CD4-positive, alpha-beta T cell treated with Interleukin-6 at 100 ng/mL for 8 hours (primary cell): ENCODE data around the gene CEP112.

ENCODE experiments used
- DNase-seq: peaks from one replicate; pipeline ENCODE4 v3.0.0-alpha.2; 2020; ENCODE audit warnings: mixed read lengths, low spot score

The CEP112 gene

DNA sequence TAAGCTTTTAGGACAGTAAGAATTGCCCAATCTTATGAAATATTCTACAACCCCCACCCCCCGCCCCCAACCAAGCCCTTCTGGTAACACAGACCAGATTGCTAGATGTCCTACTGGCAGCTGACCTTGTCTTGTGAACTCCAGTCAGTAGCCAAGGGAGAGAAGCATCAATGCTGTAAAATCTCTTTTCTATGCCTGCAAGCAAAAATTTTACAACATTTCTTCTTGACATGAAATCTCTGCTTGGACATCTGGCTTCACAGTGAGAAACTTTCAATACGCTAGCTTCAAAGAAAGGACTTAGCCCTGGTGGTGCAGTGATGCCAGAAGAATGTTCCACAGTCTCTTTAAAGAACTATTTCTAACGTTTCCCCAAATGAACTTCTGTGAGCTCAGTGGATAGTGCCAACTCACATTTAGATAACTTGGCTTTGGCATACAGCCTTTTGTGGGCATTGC, 461.2 kb downstream of the CEP112 start:
- no peak for DNase-seq

DNA sequence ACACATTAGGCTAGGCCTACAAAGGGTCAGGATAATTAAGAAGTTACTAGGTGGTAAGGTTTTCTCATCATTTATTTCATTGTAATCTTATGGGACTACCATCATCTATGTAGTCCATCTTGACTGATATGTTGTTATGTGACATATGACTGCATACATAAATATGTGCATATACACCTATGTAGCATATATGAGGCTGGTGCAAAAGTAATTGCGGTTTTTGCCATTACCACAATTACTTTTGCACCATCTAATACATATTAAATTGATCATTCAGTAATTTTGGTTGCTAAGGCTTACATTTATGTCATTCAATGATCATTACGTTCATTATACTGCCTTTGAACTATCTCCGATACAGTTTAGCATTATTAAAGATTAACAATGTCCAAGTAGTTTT, 462.7 kb downstream of the CEP112 start:
- DNase-seq: no peak

DNA sequence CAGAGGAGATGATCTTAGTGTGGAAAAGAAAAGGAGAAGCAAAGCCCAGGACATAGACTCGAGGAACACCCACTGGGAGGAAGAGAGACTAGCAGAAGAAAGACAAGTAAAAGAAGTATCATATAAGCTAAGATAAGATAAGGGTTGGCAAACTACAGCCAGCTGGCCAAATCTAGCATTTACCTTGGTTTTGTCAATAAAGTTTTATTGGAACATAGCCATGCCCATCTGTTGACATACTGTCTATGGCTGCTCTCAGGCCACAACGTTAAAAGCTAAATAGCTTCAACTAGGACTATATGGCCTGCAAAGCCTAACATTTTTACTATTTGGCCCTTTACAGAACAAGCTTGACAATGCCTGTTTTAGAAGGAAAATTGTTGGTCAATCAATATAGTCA, 464.1 kb downstream of the CEP112 start:
- no peak for DNase-seq

DNA sequence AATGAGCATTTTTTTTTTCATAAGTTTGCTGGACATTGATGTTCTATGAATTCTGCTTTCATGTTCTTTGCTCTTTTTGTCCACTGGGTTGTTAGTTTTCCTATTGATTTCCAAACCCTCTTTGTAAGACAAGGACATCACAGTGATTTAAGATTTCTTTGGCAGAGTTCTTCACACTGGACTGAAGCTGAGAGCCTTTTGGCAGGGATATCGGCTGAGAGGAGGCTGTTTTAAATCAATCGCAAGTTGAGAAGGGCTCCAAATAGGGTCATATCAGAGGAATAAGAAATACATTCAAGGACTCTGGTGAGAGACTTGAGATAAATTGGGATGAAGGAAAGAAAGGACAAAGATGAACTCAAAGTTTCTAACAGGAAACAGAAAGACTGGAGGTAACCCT, 464.7 kb downstream of the CEP112 start:
- no peak for DNase-seq

DNA sequence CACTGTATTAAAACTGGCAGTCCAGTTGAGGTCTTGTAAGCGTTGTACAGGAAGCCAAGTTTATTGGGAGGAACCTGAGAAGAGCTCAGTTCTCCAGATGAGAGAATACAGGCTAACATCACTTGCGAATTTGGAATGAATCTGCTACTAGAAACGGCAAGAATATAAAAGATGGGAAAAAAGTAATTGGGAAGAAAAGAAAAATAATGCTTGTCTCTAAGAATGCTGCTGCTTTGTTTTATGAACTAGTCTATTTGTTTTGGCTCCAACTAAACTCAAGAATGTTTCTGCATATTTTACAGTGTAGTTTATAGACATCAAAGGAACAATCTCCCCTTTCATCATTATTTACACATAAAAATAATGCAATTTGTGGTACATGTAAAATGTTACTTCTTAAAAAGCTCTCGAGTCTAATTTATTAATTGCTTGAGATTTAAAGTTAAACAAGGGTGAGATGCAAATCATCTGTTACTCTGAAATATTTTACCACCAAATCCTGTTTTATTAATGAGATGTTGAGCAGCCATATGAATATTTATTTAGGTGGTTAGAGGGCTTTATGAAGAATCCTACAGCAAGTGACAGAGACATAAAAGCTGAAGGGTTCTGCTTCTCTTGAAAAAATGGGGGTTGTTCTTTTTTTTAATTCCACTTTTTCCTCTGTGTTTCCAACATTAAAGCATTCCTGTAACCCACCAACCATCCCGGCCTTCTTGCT, 468.3 kb downstream of the CEP112 start:
- no peak for DNase-seq

DNA sequence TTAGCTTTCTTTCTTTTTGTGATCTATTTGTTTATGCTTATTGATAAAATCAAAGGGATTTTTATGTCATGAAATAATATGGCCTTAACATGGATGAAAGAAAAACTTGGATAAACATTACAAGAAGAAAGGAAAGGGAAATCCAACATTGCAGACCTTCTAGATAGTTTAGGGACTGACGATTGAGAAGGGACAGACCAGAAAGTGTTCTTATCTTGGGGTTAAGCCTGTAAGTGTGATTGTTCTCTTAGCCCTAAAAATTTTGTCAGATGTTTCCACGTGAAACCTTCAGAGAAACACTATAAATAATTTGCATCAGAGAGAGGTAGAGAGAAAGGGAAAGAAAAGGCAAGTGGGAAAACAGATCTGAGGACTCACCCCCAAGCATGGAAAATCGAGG, 473.3 kb downstream of the CEP112 start:
- no peak for DNase-seq

DNA sequence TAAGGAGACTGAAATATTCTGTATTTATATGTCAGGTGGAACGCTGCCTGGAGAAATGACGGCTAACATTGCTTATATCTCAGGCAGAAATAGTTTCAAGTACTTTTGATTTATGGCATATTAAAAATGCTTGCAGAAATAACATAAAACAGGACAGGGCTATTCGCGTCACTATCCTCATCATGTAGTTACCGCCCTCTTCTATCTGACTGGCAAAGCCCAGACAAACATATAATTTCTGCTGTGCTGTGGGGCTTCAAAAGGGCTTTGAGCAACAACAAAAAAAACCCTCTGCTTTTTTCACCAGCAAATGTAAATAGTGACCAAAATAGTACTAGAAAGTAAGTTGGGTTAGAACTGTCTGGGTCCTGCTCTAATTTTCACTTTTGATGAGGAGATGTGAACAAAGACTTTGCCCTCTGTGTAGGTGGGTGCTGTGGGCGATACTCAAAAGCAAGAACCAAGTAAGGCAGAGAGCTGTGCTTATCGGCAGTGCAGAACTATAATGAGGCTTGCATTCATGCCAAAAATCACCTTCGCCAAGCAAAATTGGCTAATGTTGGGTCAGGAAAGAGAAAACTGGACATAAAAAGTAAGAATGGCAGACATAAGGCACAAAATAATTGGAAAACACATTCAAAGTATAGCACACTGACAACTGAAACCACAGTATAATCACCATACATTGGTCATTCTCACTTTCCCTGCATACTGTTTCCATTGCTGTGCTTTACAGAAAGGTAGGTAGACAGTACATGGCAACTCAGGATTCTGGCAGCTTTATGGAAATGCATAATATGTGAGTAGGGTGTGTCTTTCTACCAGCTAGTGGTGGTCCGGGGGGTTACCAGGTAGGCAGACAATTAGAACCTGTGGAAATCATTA, 479.3 kb downstream of the CEP112 start:
- no peak for DNase-seq

DNA sequence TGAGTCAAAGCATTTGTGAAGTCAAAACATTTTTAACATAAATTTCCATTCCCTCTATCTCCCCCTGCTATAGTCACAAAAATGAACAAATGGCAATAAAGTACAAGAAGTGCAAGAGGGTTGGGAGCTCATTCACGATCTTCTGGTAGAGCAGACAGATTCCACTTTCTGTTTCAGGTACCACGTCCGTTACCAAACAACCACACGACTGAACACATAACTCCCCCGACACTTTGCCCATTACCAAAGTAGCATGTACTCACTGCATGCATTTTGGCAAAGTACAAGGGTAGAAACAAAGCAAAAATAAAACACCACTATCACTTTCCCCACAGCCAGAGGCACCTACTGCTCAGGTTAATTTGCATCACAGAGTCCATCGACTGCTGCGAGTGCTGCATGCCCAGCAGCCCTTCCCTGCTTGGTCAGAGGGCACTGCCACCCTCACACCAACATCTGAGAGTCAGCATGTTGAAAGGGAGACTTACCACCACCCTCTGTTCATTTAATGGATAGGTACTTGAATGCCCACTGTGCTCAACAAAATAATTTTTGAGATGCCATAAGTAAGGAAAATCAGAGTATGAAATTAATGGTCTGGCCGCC, 480.2 kb downstream of the CEP112 start:
- no peak for DNase-seq

DNA sequence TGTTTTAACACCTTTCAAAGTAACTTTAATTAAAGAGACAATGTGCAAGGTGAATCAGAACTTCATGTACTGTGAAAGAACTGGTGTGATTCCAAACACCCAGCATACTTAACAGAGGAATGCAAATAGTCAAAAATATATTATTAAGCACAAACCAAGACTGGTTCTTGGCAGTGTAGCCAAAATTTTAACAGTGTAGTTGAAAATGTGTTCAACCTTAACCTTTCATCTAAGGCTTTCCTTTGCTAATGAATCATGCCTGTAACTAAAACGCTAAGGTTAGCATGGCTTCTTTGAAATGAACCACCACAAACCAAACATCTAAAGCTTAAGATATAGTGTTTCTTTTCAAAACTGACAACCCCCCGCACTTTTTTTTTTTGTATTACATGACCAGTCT, 484.2 kb downstream of the CEP112 start:
- no peak for DNase-seq

DNA sequence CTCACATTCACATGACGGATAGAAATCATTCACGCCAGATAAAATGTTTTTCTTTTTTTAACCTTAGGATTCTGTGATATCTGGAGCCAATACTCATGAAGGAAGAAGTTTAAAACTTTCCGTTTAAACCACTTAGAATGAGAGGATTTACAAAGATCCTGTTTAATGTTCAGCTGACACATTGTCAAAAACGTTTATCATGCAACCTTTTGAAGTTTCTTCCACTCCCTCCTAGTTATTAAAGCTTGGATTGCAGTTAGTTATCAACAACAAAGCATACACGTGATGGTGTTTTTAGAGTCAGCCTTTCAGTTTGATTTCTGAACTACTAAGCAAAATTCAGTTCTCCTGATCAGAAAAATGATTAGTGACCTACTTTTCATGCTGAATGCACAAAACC, 487.2 kb downstream of the CEP112 start:
- no peak for DNase-seq

DNA sequence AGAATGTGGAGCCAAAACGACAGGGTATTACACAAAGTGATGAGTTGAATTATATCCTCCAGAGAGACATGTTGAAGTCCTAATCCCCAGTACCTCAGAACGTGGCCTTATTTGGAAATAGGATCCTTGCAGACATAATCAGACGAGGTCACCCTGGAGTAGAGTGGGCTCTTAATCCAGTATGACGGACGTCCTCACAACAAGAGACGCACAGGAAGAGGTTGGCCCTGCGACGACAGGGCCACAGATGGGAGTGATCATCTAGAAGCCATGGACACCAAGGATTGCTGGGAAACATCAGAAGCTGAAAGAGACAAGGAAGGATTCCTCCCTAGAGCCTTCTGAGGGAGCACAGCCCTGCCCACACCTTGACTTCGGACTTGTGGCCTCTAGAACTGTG, 488.0 kb downstream of the CEP112 start:
- no peak for DNase-seq

DNA sequence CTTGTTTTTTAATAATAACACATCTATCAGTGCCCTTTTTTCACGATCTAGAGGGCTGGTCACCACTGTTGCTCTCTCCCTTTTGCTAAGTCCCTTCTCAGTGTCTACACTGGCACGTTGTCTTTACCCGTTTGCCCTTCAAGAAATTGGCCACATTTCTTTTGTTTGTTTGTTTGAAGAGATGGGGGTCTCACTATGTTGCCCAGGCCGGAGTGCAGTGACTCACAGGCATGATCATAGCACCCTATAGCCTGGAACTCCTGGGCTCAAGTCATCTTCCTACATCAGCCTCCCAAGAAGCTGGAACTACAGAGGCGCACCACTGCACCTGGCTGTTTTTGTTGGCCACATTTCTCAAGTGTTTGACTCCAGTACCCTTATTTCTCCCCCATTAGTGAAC, 492.5 kb downstream of the CEP112 start:
- DNase-seq: no peak

DNA sequence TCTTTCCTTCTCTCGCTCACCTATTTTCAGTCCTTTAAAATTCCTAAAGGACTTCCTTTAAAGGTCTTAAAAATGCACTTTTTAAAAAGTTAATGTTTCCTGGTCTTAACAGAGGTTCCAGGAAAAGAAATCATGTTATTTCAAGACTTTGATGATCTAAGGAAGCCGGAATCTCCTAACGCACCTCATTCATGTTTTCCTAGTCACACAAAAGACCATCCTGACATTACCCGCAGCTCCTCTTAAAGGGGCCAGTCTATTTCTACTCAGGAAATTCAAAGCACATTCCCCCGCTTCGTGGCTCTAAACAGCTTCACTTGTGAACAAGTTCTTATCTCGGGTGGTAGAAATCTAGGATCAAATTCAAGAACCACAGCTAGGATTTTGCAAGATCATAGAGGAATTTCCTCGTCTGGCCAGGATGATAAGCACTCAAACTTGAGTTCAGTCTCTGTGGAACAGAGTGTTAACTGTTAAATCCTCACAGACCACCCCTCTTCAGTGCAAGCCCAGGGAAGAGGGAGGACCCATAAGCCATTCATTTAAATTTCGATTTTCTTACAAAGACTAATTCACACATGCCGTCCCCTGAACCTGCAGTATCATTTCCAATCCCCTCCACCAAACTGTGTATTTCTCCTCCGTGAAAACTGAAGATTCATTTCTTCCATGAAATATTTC, 493.4 kb downstream of the CEP112 start:
- DNase-seq: no peak

DNA sequence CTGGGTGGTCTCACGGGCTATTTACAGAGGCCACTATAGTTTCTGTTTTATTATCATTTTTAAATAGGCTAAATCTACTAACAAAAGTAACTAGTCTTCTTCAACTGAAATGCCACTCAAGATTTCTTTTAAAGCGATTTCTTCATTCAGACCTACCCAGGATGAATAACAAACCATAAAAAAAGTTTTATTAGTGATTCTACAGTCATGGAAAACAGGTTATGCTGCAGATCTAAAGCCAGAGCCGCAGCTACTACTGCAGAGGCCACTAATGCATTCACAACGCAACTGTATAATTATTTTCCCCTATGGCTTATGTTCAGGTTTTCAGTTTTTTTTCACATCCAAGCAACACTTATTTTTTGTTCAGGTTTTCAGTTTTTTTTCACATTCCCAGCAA, 494.3 kb downstream of the CEP112 start:
- no peak for DNase-seq

DNA sequence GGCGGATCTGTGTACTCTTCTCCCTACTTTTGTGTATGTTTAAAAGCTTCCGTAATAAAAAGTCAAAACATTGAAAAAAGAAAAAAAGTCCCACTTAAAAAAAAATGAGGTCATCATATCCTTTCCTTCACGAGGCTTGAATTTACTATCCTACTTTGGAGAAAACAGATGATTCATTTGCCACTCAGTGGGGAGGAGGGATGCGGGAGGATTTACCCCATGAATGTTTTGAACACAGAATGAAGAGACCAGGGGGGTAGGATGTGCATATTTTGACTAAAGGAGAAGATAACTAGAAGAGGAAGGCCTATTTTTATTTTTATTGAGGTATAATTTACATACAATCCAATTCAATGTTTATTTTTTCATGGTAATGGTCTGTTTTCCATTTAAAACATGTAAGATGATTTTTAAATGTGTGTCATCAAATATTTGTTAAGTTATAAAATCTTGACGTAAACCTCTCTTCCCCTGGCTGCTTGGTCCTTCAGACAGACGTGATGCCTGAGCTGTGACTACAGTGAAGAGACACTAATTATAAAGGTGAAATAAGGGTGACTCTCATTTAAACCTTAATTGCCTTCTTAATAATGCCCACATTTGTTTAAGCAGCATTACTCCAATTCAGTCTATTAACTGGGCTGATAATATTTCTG, 495.1 kb downstream of the CEP112 start:
- DNase-seq: no peak

DNA sequence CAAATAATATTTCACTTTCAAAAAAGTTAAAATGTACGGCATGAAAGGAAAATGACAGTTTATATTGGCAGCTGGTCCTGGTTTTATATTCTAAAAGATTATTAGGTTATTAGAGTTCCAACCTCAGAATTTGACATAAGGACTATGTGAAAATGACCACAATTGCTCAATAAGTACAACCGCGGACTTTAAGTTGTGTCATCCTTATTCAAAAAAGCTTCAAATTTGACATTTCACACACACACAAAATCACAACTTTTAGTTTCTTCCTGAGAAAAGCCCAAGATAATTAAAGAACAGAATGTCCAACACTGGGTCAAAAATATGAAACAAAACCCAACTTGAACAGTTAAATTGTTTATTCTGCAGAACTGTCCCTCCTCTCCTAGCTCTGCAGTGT, 497.3 kb downstream of the CEP112 start:
- DNase-seq: no peak

DNA sequence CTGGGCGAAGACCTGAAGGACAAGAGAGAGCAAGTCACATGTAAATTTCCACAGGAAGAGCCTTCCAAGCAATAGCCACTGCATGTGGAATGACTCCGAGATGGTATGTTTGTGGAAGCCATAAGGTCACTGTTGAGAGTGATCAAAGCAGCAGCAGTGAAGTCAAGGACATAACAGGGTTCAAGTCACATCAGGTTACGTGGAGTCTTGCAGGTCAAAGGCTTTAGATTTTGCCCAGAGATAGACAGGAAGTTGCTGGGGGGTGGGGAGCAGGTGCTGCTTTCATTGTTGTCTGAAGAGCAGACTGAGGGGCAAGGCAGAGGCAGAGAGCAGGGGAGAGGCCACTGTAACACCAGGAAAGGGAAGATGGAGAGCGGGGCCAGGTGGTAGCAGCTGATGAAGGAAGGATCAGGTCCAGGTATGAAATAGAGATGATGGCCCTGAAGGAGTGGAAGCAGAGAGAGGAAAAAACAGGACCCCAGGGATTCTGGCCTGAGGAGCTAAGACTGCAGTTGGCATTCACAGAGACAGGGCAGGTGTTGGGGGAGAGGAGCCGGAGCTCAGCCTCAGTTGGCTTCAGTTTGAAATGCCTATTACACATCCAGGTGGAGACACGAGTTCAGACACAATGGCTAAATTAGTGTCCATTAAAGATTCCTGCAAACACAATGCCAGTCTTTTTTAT, 501.2 kb downstream of the CEP112 start:
- no peak for DNase-seq

DNA sequence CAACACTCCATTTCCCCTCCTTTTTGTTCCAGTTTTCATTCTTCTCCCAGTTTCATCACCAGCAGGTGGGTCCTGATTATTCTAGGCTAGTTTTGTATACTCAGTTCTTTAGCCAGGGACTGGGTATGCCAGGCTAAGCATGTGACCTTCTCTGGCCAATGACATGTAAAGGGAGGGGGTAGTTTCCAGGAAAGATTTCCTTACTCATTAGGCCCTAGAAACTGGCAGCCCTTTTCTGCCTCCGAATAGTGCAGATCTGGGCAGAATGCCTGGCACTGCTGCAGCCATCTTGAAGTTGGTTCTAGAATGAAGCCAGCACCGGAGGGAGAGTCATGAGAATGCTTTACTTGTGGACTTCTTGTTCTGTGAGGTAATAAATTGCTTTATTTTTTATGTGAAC, 503.6 kb downstream of the CEP112 start:
- DNase-seq: no peak

DNA sequence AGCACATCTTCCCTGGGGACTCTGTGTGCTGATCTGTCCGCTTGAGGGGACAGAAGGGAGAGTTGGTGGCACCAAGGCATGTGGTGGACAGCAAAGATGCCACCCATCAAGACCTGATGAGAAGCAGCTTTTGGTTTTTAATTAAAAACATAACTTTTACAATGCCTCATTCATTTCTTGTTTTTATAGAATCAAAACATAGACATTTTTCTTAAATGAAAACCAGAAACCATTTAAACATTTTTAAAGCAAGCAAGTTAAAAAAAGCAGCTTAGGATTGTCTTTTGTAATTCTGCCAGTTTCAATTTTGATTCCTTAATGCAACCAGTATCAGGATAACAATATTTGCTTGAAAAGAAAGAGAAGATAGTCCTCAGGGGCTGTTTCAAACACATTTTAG, 506.8 kb downstream of the CEP112 start:
- DNase-seq: no peak

DNA sequence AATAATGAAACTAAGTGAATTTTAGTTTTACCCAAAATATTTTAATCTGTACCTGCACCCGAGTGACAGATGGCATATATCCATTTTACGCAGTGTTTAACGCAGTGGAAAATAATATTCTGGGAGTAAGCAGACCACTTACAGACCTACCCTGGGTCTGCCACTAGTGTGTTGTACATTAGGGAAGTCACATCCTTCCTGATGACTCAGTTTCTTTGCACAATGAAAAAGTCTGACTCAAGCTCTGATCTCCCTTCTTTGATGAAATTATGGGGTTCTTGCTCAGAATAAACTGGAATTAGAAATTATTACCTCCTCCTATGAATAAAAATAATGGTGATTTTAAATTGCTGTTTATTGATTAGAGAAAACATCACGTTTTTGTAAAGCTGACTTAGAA, 507.3 kb downstream of the CEP112 start:
- DNase-seq: no peak

DNA sequence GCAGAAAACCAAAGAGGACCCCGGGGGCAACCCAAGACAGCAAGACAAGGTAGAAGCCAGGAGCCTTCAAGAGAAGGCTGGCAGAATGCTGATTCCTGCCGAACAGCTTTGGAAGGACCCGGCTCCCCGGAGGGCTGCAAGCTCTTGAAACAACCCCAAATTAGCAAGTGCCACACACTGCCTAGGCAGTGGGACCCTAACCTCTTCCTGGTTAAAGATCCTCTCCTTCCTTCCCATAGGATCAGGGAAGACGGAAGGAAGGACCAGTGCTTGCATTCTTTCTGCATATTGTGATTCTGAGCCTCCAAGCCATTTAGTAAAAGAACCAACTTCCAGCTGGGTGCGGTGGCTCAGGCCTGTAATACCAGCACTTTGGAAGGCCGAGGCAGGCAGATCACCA, 508.5 kb downstream of the CEP112 start:
- DNase-seq: no peak
